Muscle of leg (tissue), 11 donors: ENCODE data around the gene PGM1. TPM values are rescaled to one million over a fixed set of nuclear protein-coding genes. Genes with fewer than 3 reads are reported as not detected.

Source experiments
- DNase-seq: peaks from one replicate; pipeline ENCODE4 v3.0.0; 2013
- H3K27ac ChIP-seq: one replicate; pipeline ENCODE4 v1.5.1; 2013; ENCODE audit warnings: mild to moderate bottlenecking, low read length, control low read depth
- H3K27me3 ChIP-seq: one replicate; pipeline ENCODE4 v1.6.1; 2013; ENCODE audit warnings: low read length; ENCODE audit not compliant: control insufficient read depth, insufficient read depth
- H3K36me3 ChIP-seq: one replicate; pipeline ENCODE4 v1.6.1; 2013; ENCODE audit warnings: low read length; ENCODE audit not compliant: control insufficient read depth, insufficient read depth
- H3K4me1 ChIP-seq: one replicate; pipeline ENCODE4 v1.6.1; 2013; ENCODE audit warnings: low read length; ENCODE audit not compliant: control insufficient read depth, insufficient read depth
- H3K4me3 ChIP-seq: one replicate; pipeline ENCODE4 v1.5.1; 2013; ENCODE audit warnings: low read length, control low read depth
- H3K9me3 ChIP-seq: replicated peaks from 2 replicates; pipeline ENCODE4 v1.6.1; 2013; ENCODE audit warnings: low read depth, low read length; ENCODE audit not compliant: control insufficient read depth
- WGBS: methylation state at CpG from one replicate; pipeline ENCODE4 v1.1.5; 2013; ENCODE audit warnings: missing lambda C conversion rate; ENCODE audit not compliant: insufficient coverage; 5-methylcytosine and 5-hydroxymethylcytosine counted together
- polyA plus RNA-seq, 8 donors: library from polyadenylated mRNA; unstranded; fragments of 120-200 nt; gene quantifications; one replicate each; pipeline versions ENCODE4 v1.2.1 to v1.2.3, GENCODE V29; 2013; ENCODE audit warnings: inconsistent platforms in 1 of 8, low replicate concordance in 1 of 8; ENCODE audit not compliant: insufficient read length in 8 of 8, insufficient read depth in 1 of 8
- total RNA-seq: library from RNA; stranded (reverse); fragments of 120-200 nt; gene quantifications from one replicate; pipeline ENCODE4 v1.2.4, GENCODE V29; 2013

The PGM1 gene
- total and polyA plus RNA-seq, 9 donors = 49.7 to 68.5 (median 59.4) TPM

DNA sequence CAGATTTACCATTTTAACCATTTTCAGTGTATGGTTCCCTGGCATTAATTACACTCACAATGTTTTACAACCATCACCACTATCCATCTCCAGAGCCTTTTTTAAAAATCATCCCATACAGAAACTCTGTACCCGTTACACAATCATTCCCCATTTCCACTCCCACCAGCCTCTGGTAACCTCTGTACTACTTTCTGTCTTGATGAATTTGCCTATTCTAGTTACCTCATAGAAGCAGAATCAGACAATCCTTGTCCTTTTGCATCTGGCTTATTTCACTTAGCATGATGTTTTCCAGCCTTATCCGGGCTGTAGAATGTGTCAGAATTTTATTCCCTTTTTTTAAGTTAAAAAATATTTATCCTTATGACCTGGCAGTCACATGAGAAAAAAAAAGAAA lies 33.0 kb downstream of the PGM1 start:
- Histone ChIP-seq H3K4me3 (no peak overlapping the region), H3K27me3 (no peaks in the 10 kb centered on the region), H3K27ac (no peak overlapping the region), H3K4me1 (peaks cover 8% of the 10 kb centered on the region), H3K36me3 (peaks cover 15% of the 10 kb centered on the region), H3K9me3 (no peaks in the 10 kb centered on the region)
- DNase-seq = no peak
- 100% methylated on average over 1 of the region's 2 CpGs for WGBS

DNA sequence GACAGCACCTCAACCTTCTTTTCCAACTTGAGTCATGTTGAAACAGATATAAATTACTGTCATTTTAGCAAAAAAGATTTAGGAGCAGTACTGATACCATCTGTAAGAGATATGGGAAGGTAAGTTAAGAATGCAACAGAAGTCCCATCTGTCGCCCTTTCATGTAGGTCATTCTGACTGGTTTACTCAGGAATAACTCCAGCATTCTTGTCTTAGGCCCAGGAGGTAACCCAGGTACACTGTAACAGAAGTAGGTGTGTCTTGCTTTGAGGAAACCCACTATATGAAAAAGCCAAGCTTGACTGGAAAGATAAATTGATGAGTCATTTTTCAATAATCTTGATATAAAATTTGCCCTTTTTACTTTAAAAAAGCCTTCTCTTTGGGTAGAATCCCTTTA lies 35.4 kb downstream of the PGM1 start:
- Histone ChIP-seq H3K36me3 (peaks cover 26% of the 10 kb centered on the region), H3K4me3 (no peak overlapping the region), H3K4me1 (no peaks in the 10 kb centered on the region), H3K9me3 (no peaks in the 10 kb centered on the region), H3K27ac (no peak overlapping the region), H3K27me3 (no peaks in the 10 kb centered on the region)
- DNase-seq = no peak
- WGBS = 100% methylated on average over 1 of the region's 1 CpG

DNA sequence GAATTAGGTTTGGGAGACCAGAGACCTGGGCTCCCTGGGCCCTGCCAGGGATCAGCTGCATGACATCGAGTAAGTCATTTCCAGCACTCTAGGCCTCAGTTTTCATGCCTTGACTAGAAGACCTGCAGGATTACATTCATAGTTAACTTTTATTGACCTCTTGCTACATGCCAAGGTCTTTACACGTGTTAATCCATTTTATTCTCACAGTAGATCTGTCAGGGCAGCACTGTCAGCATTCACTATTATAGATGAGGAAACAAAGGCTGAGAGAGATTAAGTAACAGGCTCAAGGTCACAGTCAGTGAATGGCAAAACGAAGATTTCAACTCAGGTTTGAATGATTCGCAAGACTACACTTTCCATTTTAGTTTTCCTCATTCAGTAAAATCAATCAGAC lies 37.0 kb downstream of the PGM1 start:
- Histone ChIP-seq H3K27ac (no peak overlapping the region), H3K36me3 (peaks cover 34% of the 10 kb centered on the region), H3K27me3 (no peaks in the 10 kb centered on the region), H3K4me1 (no peaks in the 10 kb centered on the region), H3K4me3 (no peak overlapping the region), H3K9me3 (no peaks in the 10 kb centered on the region)
- WGBS = 83% methylated on average over 1 of the region's 4 CpGs
- no peak for DNase-seq

DNA sequence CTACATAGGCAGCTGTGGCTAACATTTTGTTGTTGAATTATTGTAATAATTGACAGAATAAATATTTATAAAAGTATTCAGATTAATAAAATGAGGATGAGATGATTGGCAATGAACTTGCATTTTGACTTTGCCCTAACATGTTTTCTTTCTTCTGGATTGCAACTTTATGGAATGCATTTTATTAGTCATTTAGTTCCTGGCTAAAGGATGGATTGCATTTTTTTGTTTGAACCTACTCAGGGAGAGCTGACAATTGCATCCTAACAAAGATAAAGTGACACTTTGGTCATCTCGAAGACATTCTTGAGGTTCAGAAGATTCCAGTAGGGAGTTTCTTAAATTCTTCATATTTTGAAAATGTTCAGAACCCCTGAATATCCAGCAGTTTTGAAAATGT lies 37.5 kb downstream of the PGM1 start:
- Histone ChIP-seq H3K27ac (no peak overlapping the region), H3K27me3 (no peaks in the 10 kb centered on the region), H3K4me3 (no peak overlapping the region), H3K36me3 (peaks cover 34% of the 10 kb centered on the region), H3K9me3 (no peaks in the 10 kb centered on the region), H3K4me1 (no peaks in the 10 kb centered on the region)
- no peak for DNase-seq
- no CpG with 5 or more reads among the region's 1 CpG for WGBS

DNA sequence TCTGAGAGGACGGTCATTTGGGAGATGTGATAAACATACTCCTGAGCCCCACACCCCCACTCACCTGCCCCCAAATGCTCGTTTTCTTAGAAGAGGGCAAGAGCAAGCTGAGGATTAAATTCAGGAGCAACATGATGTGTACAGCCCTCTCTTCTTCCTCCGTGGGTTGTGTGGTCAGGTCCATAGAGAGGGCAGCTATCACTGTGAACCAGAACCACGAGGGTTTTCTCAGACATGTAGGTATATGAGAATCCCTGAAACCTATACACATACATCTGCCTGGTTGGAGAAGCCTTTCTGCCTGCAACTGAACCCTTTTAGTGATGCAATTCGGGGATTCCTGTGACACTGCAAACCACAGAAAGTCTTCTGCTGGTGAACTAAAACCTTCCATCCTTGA lies 38.9 kb downstream of the PGM1 start:
- H3K9me3 ChIP-seq = no peaks in the 10 kb centered on the region
- no peak overlapping the region for H3K27ac ChIP-seq
- 63% methylated on average over 1 of the region's 5 CpGs for WGBS
- no peaks in the 10 kb centered on the region for H3K27me3 ChIP-seq
- no peak for DNase-seq
- H3K4me1 ChIP-seq = no peaks in the 10 kb centered on the region
- peaks cover 43% of the 10 kb centered on the region for H3K36me3 ChIP-seq
- H3K4me3 ChIP-seq = no peak overlapping the region

DNA sequence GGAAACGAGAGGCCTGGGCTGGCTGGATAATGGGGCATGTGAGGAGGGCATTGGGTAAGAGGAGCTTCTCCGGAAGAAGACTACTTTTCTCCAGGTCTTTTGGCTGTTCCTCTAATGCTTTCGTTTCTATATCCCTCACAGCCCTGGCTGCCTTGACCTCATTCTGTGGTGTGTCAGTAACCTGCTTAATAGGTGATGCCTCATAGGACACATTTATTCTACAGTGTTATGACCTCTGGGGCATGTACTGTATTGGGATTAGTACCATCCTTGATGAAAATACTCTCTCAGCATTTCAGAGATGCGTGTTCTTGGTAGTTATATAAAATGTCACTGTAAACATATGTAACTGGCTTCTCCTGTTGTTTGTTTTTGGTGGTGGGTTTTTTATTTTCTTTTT lies 40.1 kb downstream of the PGM1 start:
- H3K4me1 ChIP-seq = no peaks in the 10 kb centered on the region
- WGBS = no CpG with 5 or more reads among the region's 4 CpGs
- no peak overlapping the region for H3K27ac ChIP-seq
- peaks cover 46% of the 10 kb centered on the region for H3K36me3 ChIP-seq
- no peaks in the 10 kb centered on the region for H3K27me3 ChIP-seq
- DNase-seq = no peak
- H3K9me3 ChIP-seq = no peaks in the 10 kb centered on the region
- no peak overlapping the region for H3K4me3 ChIP-seq

DNA sequence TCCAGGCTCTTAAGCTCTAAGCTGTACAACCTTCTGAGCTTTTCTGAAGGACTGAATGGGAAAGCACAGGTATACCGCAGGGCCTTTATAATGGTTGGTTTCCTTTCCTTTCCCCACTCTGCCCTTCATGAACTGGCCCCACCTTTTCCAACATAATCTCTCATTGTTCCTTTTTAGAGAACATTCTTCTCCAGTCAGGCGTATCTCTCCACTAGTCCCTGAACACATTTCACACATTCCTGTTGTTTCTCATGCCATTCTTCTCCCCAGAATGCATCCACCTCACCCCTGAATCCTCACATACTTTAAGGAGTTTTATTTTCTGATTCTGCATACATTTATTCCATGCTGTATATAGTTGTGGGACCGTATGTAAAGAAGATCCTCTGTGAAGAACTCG lies 41.3 kb downstream of the PGM1 start:
- Histone ChIP-seq H3K27me3 (no peaks in the 10 kb centered on the region), H3K4me3 (no peak overlapping the region), H3K27ac (no peak overlapping the region), H3K9me3 (no peaks in the 10 kb centered on the region), H3K4me1 (no peaks in the 10 kb centered on the region), H3K36me3 (peaks cover 45% of the 10 kb centered on the region)
- no peak for DNase-seq
- WGBS = 100% methylated on average over 2 of the region's 4 CpGs

DNA sequence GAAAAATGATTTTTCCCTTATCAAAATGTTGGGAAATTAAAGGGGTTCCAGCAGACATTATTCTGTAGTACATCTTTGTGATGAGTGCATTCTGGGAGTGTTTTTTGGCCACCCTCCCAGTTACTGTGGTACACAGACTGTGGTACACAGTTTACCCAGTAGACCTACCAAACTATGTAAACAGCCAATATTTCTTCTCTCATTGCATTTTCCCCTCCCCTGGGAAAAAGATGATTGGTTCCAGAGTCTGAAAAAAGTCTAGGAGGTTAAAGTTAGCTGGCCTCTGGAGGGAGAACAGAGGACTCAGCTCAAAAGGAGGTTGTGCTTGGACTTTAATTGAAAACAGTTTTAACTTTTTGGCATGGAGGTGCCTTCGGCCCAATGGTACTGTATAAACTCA lies 42.5 kb downstream of the PGM1 start:
- DNase-seq = no peak
- Histone ChIP-seq H3K4me1 (no peaks in the 10 kb centered on the region), H3K36me3 (peaks cover 35% of the 10 kb centered on the region), H3K27ac (no peak overlapping the region), H3K9me3 (no peaks in the 10 kb centered on the region), H3K4me3 (no peak overlapping the region), H3K27me3 (no peaks in the 10 kb centered on the region)
- no CpG with 5 or more reads among the region's 1 CpG for WGBS

DNA sequence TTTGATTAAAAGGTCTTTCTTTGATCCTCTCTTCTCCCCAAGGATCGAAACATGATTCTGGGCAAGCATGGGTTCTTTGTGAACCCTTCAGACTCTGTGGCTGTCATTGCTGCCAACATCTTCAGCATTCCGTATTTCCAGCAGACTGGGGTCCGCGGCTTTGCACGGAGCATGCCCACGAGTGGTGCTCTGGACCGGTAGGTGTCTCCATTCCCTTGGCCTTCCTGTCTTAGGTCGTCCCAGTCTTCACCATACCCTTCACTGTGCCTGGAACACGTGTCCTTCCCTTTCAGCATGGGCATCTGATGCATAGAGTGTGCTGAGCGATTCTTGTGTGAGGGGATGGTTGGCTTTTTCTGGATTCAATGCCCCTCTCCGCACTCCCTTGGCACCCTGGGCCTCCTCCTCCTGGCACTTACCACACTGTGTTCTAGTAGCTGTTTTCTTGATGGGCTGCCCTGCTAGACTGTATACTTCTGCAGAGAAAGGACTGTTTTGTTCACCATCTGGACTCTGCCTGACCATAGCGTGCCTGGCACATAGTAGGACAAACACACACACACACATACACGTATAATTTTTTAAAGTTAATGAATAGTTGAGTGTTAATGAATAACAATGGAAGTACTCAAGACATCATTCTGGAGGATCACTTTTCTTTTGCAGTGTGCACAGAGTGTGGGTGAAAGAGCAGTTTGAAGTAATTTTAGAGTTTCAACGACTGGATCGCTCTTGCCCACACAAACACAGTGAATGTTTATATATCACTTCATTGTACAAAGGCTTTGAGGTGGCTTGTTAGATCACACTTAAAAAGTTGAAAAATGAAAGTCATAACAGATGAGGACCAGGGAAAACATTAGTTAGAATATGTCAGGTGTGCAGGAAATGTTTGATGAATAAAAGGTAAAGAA lies 43.2 kb downstream of the PGM1 start:
- Histone ChIP-seq H3K27me3 (no peaks in the 10 kb centered on the region), H3K4me3 (no peak overlapping the region), H3K4me1 (no peaks in the 10 kb centered on the region), H3K9me3 (no peaks in the 10 kb centered on the region), H3K27ac (no peak overlapping the region), H3K36me3 (peaks cover 34% of the 10 kb centered on the region)
- no peak for DNase-seq
- WGBS = 91% methylated on average over 6 of the region's 15 CpGs

DNA sequence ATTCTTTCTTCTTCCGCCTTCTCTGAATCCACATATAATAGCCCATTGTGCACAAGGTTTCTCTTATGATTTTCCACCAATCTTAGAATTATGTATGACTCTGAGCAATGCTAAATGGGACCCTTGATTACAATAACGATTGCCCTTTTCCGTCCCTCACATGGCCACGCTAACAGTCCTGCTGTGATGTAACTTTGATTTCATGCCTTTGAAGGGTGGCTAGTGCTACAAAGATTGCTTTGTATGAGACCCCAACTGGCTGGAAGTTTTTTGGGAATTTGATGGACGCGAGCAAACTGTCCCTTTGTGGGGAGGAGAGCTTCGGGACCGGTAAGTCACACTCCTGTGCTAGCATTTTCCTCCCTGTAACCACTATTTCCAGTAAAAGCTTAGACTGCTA lies 45.3 kb downstream of the PGM1 start:
- Histone ChIP-seq H3K4me3 (no peak overlapping the region), H3K36me3 (peaks cover 24% of the 10 kb centered on the region), H3K9me3 (no peaks in the 10 kb centered on the region), H3K4me1 (peaks cover 7% of the 10 kb centered on the region), H3K27me3 (no peaks in the 10 kb centered on the region), H3K27ac (no peak overlapping the region)
- DNase-seq = no peak
- no CpG with 5 or more reads among the region's 8 CpGs for WGBS
